ENCODE data around the gene AFAP1L1. TPM values are rescaled to one million over a fixed set of nuclear protein-coding genes. Genes with fewer than 3 reads are reported as not detected.

AFAP1L1 gene
- total and polyA plus RNA-seq, 2 donors from 2014 or later: 4.8 to 14.8 TPM

- intact Hi-C loops (cut with DNase I): no loop called here
- H3K4me1 ChIP-seq (ENCODE audit: control insufficient read depth in 2 of 3, insufficient read depth in 2 of 3, low read depth in 1 of 3, low read length in 3 of 3): no peaks in the 10 kb centered on the region
- FAIRE-seq: no peak
- no peak overlapping the region for H3K9ac ChIP-seq (ENCODE audit: low read length in 3 of 3)
- DNase-seq: no peak
- no peak overlapping the region for H3K4me3 ChIP-seq (ENCODE audit: low read length in 3 of 3)
- no peaks in the 10 kb centered on the region for H3K36me3 ChIP-seq (ENCODE audit: control insufficient read depth in 2 of 3, insufficient read depth in 3 of 3, low read length in 3 of 3)
- no peaks in the 10 kb centered on the region for H3K27me3 ChIP-seq (ENCODE audit: control insufficient read depth, insufficient read depth, low read length)
- H3K9me3 ChIP-seq (ENCODE audit: control insufficient read depth in 2 of 3, insufficient read depth in 1 of 3, low read length in 3 of 3): no peaks in the 10 kb centered on the region
- H3K27ac ChIP-seq (ENCODE audit: low read depth in 2 of 2, low read length in 2 of 2): no peak overlapping the region
- TF ChIP-seq, protein P1, sequence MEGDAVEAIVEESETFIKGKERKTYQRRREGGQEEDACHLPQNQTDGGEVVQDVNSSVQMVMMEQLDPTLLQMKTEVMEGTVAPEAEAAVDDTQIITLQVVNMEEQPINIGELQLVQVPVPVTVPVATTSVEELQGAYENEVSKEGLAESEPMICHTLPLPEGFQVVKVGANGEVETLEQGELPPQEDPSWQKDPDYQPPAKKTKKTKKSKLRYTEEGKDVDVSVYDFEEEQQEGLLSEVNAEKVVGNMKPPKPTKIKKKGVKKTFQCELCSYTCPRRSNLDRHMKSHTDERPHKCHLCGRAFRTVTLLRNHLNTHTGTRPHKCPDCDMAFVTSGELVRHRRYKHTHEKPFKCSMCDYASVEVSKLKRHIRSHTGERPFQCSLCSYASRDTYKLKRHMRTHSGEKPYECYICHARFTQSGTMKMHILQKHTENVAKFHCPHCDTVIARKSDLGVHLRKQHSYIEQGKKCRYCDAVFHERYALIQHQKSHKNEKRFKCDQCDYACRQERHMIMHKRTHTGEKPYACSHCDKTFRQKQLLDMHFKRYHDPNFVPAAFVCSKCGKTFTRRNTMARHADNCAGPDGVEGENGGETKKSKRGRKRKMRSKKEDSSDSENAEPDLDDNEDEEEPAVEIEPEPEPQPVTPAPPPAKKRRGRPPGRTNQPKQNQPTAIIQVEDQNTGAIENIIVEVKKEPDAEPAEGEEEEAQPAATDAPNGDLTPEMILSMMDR (IDR thresholded peaks at IDR 0.05; ENCODE audit: borderline replicate concordance, extremely low read depth, insufficient read depth): no peak
Measured at GRCh38 chr5:149333711-149334443, 62.2 kb downstream of the AFAP1L1 start.

GRCh38 chr5:149337736-149338135 is 66.1 kb downstream of the AFAP1L1 start:
- Histone ChIP-seq H3K4me3 (ENCODE audit: low read length in 3 of 3) (no peak overlapping the region), H3K9me3 (ENCODE audit: control insufficient read depth in 2 of 3, insufficient read depth in 1 of 3, low read length in 3 of 3) (no peaks in the 10 kb centered on the region), H3K4me1 (ENCODE audit: control insufficient read depth in 2 of 3, insufficient read depth in 2 of 3, low read depth in 1 of 3, low read length in 3 of 3) (no peaks in the 10 kb centered on the region), H3K27ac (ENCODE audit: low read depth in 2 of 2, low read length in 2 of 2) (no peak overlapping the region), H3K27me3 (ENCODE audit: control insufficient read depth, insufficient read depth, low read length) (no peaks in the 10 kb centered on the region), H3K9ac (ENCODE audit: low read length in 3 of 3) (no peak overlapping the region), H3K36me3 (ENCODE audit: control insufficient read depth in 2 of 3, insufficient read depth in 3 of 3, low read length in 3 of 3) (no peaks in the 10 kb centered on the region)
- TF ChIP-seq, protein P1 (IDR thresholded peaks at IDR 0.05; ENCODE audit: borderline replicate concordance, extremely low read depth, insufficient read depth): no peak
- FAIRE-seq (no peak), DNase-seq (peak in 3 of 5 donors; percentile 26 to 49 (median 39))
- intact Hi-C loops (cut with DNase I): no loop called here

- H3K9ac ChIP-seq (ENCODE audit: low read length in 3 of 3): no peak overlapping the region
- H3K4me3 ChIP-seq (ENCODE audit: low read length in 3 of 3): no peak overlapping the region
- H3K27me3 ChIP-seq (ENCODE audit: control insufficient read depth, insufficient read depth, low read length): no peaks in the 10 kb centered on the region
- FAIRE-seq (no peak), DNase-seq (no peak)
- H3K4me1 ChIP-seq (ENCODE audit: control insufficient read depth in 2 of 3, insufficient read depth in 2 of 3, low read depth in 1 of 3, low read length in 3 of 3): no peaks in the 10 kb centered on the region
- H3K27ac ChIP-seq (ENCODE audit: low read depth in 2 of 2, low read length in 2 of 2): no peak overlapping the region
- no peaks in the 10 kb centered on the region for H3K9me3 ChIP-seq (ENCODE audit: control insufficient read depth in 2 of 3, insufficient read depth in 1 of 3, low read length in 3 of 3)
- intact Hi-C loops (cut with DNase I): no loop called here
- no peaks in the 10 kb centered on the region for H3K36me3 ChIP-seq (ENCODE audit: control insufficient read depth in 2 of 3, insufficient read depth in 3 of 3, low read length in 3 of 3)
- TF ChIP-seq, protein P1 (IDR thresholded peaks at IDR 0.05; ENCODE audit: borderline replicate concordance, extremely low read depth, insufficient read depth): no peak
Measured at GRCh38 chr5:149338364-149338763, 66.7 kb downstream of the AFAP1L1 start.

Measured in kidney (tissue), 14 donors.